Panc1 (cell line): ENCODE results near the gene TIMP1. TPM values are rescaled to one million over a fixed set of nuclear protein-coding genes. Genes with fewer than 3 reads are reported as not detected.

Experiments used
- ATAC-seq: fragments of 200-7000 bp; cut with Tn5 transposase; 2 replicates; pipeline ENCODE4 v1.9.1; 2020; ENCODE audit warnings: mild to moderate bottlenecking, moderate library complexity
- BruUV-seq: library from RNA; stranded (reverse); fragments of 400-500 nt; replicated peaks from 2 replicates; lab custom pipeline; 2021; lab: Mats Ljungman, UMichigan
- CTCF ChIA-PET: fragments of 300-600 bp; sonication (Branson Sonifier 250); formaldehyde crosslinking; loops from one replicate; lab custom pipeline; 2022; ENCODE audit warnings: antibody characterized with exemption; lab: Charles Lee
- POLR2A ChIA-PET: fragments of 300-600 bp; sonication (Branson Sonifier 250); formaldehyde crosslinking; loops from one replicate; lab custom pipeline; 2022; ENCODE audit warnings: antibody characterized with exemption; lab: Charles Lee
- DNase-seq: peaks from one replicate; pipeline ENCODE4 v3.0.0-alpha.2; 2010; ENCODE audit warnings: low read depth, low spot score
- H3K27ac ChIP-seq: 2 replicates; pipeline ENCODE4 v1.5.1; 2011; ENCODE audit warnings: mild to moderate bottlenecking, low read length, inconsistent platforms
- H3K27me3 ChIP-seq: fragments of 200-500 bp; sonication (Bioruptor generic); 2 replicates; pipeline ENCODE4 v1.6.0; 2014; ENCODE audit warnings: low read length, inconsistent platforms; ENCODE audit not compliant: control insufficient read depth, insufficient read depth
- H3K36me3 ChIP-seq: fragments of 200-500 bp; sonication (Bioruptor generic); 2 replicates; pipeline ENCODE4 v1.5.1; 2014; ENCODE audit warnings: inconsistent platforms, mild to moderate bottlenecking, low read length, moderate library complexity; ENCODE audit not compliant: control insufficient read depth, insufficient read depth
- H3K4me1 ChIP-seq: 2 replicates; pipeline ENCODE4 v1.5.1; 2011; ENCODE audit warnings: inconsistent platforms, mild to moderate bottlenecking, low read length, moderate library complexity; ENCODE audit not compliant: control insufficient read depth, insufficient read depth
- H3K4me3 ChIP-seq, 2 experiments: 2 replicates each; pipeline ENCODE4 v1.5.1; 2011 to 2012; ENCODE audit warnings: low read depth in 2 of 2, low read length in 2 of 2, mild to moderate bottlenecking in 2 of 2, inconsistent platforms in 1 of 2, moderate library complexity in 1 of 2
- H3K9me3 ChIP-seq: fragments of 200-500 bp; sonication (Bioruptor generic); 2 replicates; pipeline ENCODE4 v1.5.1; 2014; ENCODE audit warnings: low read depth, mild to moderate bottlenecking, inconsistent platforms, low read length, moderate library complexity; ENCODE audit not compliant: control insufficient read depth, insufficient read depth
- POLR2AphosphoS5 ChIP-seq: IDR thresholded peaks from 2 replicates; pipeline ENCODE4 v1.6.1; 2012; ENCODE audit warnings: mild to moderate bottlenecking, low read depth, low read length, moderate library complexity
- SIN3A ChIP-seq: IDR thresholded peaks from 2 replicates; pipeline ENCODE4 v1.6.1; 2012; ENCODE audit warnings: low read depth, mild to moderate bottlenecking, low read length, moderate library complexity, borderline replicate concordance; ENCODE audit not compliant: insufficient read depth
- TCF7L2 ChIP-seq: IDR thresholded peaks from 2 replicates; pipeline ENCODE4 v1.6.1; 2011; ENCODE audit warnings: mild to moderate bottlenecking, low read depth, low read length, inconsistent platforms
- in situ Hi-C: cut with HindIII; loops from 2 replicates; pipeline ENCODE4 v1.10.0; 2016; ENCODE audit warnings: low sequenced_read_pairs, low pct_unique_long_range_greater_than_20kb
- intact Hi-C: fragments of 100-400 bp; cut with micrococcal nuclease; formaldehyde crosslinking; loops from one replicate; pipeline ENCODE4 v1.10.0; 2022; ENCODE audit not compliant: unreplicated experiment
- total RNA-seq: library from RNA; stranded (reverse); gene quantifications from one replicate; pipeline ENCODE4 v1.2.1, GENCODE V29; 2021; ENCODE audit not compliant: unreplicated experiment
- TF ChIP-seq, protein P1 (sequence below): fragments of 450-650 bp; IDR thresholded peaks from 2 replicates; pipeline ENCODE4 v1.5.1; 2017; ENCODE audit warnings: mild to moderate bottlenecking
- TF ChIP-seq, protein P2 (sequence below), 2 experiments: IDR thresholded peaks; 2 replicates each; pipeline ENCODE4 v1.6.1; 2011 to 2012; ENCODE audit warnings: low read depth in 2 of 2, control low read depth in 1 of 2, low read length in 1 of 2, mild to moderate bottlenecking in 1 of 2, moderate library complexity in 1 of 2; ENCODE audit not compliant: insufficient read depth in 1 of 2

Gene TIMP1
- total RNA-seq, 1 experiment from 2014 or later: 131 TPM

DNA sequence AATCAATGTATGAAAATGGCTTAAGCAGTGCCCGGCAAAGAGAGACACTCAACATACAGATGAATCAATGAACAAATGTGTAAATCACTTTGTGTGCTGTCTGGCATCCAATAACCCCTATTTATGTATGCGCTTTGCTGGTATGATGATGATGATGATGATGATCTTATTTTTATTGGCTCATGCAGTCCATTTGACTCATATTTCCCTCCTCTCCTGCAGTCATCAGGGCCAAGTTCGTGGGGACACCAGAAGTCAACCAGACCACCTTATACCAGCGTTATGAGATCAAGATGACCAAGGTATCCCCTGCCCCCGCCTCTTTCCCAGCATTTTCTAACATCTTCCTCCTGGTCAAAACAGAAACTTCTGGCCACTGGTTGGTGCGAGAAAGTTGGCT lies 2.5 kb downstream of the TIMP1 start:
- no peak for DNase-seq
- H3K36me3 ChIP-seq: no peaks in the 10 kb centered on the region
- no peaks in the 10 kb centered on the region for H3K27me3 ChIP-seq
- ChIA-PET CTCF (no interaction called here), POLR2A (interaction anchor here (0.6 kb wide), 1 partner anchor 16 kb away, joined by 3 read pairs; no protein-coding TSS in a partner anchor)
- no peaks in the 10 kb centered on the region for H3K9me3 ChIP-seq
- H3K27ac ChIP-seq: no peak overlapping the region
- no peaks in the 10 kb centered on the region for H3K4me1 ChIP-seq
- ATAC-seq: no peak
- in situ Hi-C loops: no loop called here
- intact Hi-C loops: no loop called here
- TF ChIP-seq, protein P1, sequence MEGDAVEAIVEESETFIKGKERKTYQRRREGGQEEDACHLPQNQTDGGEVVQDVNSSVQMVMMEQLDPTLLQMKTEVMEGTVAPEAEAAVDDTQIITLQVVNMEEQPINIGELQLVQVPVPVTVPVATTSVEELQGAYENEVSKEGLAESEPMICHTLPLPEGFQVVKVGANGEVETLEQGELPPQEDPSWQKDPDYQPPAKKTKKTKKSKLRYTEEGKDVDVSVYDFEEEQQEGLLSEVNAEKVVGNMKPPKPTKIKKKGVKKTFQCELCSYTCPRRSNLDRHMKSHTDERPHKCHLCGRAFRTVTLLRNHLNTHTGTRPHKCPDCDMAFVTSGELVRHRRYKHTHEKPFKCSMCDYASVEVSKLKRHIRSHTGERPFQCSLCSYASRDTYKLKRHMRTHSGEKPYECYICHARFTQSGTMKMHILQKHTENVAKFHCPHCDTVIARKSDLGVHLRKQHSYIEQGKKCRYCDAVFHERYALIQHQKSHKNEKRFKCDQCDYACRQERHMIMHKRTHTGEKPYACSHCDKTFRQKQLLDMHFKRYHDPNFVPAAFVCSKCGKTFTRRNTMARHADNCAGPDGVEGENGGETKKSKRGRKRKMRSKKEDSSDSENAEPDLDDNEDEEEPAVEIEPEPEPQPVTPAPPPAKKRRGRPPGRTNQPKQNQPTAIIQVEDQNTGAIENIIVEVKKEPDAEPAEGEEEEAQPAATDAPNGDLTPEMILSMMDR: no peak
- TF ChIP-seq TCF7L2 (no peak), SIN3A (no peak), POLR2AphosphoS5 (no peak)
- TF ChIP-seq, protein P2, sequence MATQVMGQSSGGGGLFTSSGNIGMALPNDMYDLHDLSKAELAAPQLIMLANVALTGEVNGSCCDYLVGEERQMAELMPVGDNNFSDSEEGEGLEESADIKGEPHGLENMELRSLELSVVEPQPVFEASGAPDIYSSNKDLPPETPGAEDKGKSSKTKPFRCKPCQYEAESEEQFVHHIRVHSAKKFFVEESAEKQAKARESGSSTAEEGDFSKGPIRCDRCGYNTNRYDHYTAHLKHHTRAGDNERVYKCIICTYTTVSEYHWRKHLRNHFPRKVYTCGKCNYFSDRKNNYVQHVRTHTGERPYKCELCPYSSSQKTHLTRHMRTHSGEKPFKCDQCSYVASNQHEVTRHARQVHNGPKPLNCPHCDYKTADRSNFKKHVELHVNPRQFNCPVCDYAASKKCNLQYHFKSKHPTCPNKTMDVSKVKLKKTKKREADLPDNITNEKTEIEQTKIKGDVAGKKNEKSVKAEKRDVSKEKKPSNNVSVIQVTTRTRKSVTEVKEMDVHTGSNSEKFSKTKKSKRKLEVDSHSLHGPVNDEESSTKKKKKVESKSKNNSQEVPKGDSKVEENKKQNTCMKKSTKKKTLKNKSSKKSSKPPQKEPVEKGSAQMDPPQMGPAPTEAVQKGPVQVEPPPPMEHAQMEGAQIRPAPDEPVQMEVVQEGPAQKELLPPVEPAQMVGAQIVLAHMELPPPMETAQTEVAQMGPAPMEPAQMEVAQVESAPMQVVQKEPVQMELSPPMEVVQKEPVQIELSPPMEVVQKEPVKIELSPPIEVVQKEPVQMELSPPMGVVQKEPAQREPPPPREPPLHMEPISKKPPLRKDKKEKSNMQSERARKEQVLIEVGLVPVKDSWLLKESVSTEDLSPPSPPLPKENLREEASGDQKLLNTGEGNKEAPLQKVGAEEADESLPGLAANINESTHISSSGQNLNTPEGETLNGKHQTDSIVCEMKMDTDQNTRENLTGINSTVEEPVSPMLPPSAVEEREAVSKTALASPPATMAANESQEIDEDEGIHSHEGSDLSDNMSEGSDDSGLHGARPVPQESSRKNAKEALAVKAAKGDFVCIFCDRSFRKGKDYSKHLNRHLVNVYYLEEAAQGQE (IDR thresholded peaks at IDR 0.05; ENCODE audit: insufficient read depth in 1 of 2, low read depth in 2 of 2, low read length in 1 of 2): no peak
- no TSS peak for BruUV-seq
- no peak overlapping the region for H3K4me3 ChIP-seq

DNA sequence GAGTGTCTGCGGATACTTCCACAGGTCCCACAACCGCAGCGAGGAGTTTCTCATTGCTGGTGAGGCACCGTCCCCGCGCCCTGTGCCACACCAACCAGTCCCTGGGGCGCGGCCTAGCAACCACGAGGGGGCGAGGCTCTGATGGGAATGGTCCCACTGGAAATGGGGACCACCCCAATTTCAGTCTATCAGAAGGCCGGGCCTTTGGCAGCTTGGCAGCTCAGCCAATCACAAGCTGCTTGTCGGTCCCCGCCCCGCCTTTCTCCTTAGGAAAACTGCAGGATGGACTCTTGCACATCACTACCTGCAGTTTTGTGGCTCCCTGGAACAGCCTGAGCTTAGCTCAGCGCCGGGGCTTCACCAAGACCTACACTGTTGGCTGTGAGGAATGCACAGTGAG lies 3.0 kb downstream of the TIMP1 start:
- no peaks in the 10 kb centered on the region for H3K4me1 ChIP-seq
- no peak overlapping the region for H3K27ac ChIP-seq
- POLR2A ChIA-PET: interaction anchor here (0.6 kb wide), 1 partner anchor 17 kb away, joined by 3 read pairs; no protein-coding TSS in a partner anchor
- CTCF ChIA-PET: no interaction called here
- H3K4me3 ChIP-seq: no peak overlapping the region
- no peaks in the 10 kb centered on the region for H3K36me3 ChIP-seq
- DNase-seq (no peak), ATAC-seq (no peak)
- no peaks in the 10 kb centered on the region for H3K9me3 ChIP-seq
- BruUV-seq: no TSS peak
- TF ChIP-seq POLR2AphosphoS5: no peak
- no peak for TF ChIP-seq TCF7L2
- TF ChIP-seq, protein P2 (IDR thresholded peaks at IDR 0.05; ENCODE audit: insufficient read depth in 1 of 2, low read depth in 2 of 2, low read length in 1 of 2): no peak
- no peak for TF ChIP-seq SIN3A
- TF ChIP-seq, protein P1: no peak
- intact Hi-C loops (no loop called here), in situ Hi-C loops (no loop called here)
- no peaks in the 10 kb centered on the region for H3K27me3 ChIP-seq
